SU-DHL-6 (cell line): Measurements from ENCODE around the gene ERH.

Source experiments
- H2AFZ ChIP-seq: fragments of 200-600 bp; sonication (generic); 2 replicates; pipeline ENCODE4 v1.6.1; 2014; ENCODE audit warnings: low read depth, mild to moderate bottlenecking, moderate library complexity, mixed read lengths, antibody characterized with exemption, low read length; ENCODE audit not compliant: severe bottlenecking
- H3F3A ChIP-seq: fragments of 200-600 bp; shearing (Covaris generic); 2 replicates; pipeline ENCODE4 v1.6.0; 2016; ENCODE audit warnings: antibody characterized with exemption, mild to moderate bottlenecking; ENCODE audit not compliant: insufficient read depth
- H3K27ac ChIP-seq: fragments of 200-600 bp; sonication (generic); 2 replicates; pipeline ENCODE4 v1.5.1; 2016; ENCODE audit warnings: low read depth, mild to moderate bottlenecking, low read length, moderate library complexity, mixed read lengths
- H3K27me3 ChIP-seq: fragments of 200-600 bp; sonication (generic), shearing (Covaris generic); 2 replicates; pipeline ENCODE4 v1.6.0; 2014; ENCODE audit warnings: mild to moderate bottlenecking, low read length
- H3K36me3 ChIP-seq: fragments of 200-600 bp; sonication (generic); 2 replicates; pipeline ENCODE4 v1.6.1; 2014; ENCODE audit warnings: mild to moderate bottlenecking, low read length, mixed read lengths
- H3K4me2 ChIP-seq: fragments of 300-600, 200-600 bp; shearing (Covaris generic), sonication (generic); 2 replicates; pipeline ENCODE4 v1.6.0; 2014; ENCODE audit warnings: low read length, low read depth, mild to moderate bottlenecking; ENCODE audit not compliant: poor library complexity, severe bottlenecking
- H3K4me3 ChIP-seq: fragments of 200-600 bp; sonication (generic); 2 replicates; pipeline ENCODE4 v1.5.1; 2014; ENCODE audit warnings: antibody characterized with exemption, low read length, mild to moderate bottlenecking, mixed read lengths; ENCODE audit not compliant: insufficient read depth, poor library complexity, severe bottlenecking
- H3K79me2 ChIP-seq: fragments of 200-600 bp; sonication (generic); 2 replicates; pipeline ENCODE4 v1.6.1; 2014; ENCODE audit warnings: mild to moderate bottlenecking, low read length, moderate library complexity; ENCODE audit not compliant: insufficient read depth
- H3K9ac ChIP-seq: fragments of 200-600 bp; sonication (generic); 2 replicates; pipeline ENCODE4 v1.7.0; 2014; ENCODE audit warnings: mild to moderate bottlenecking, low read length
- H3K9me2 ChIP-seq: fragments of 200-600 bp; sonication (generic); replicated peaks from 2 replicates; pipeline ENCODE4 v1.6.1; 2014; ENCODE audit warnings: low read length; ENCODE audit not compliant: insufficient read depth
- H3K9me3 ChIP-seq: fragments of 200-600 bp; sonication (generic); 2 replicates; pipeline ENCODE4 v1.6.1; 2014; ENCODE audit warnings: low read length, mixed read lengths; ENCODE audit not compliant: insufficient read depth
- H4K20me1 ChIP-seq: fragments of 200-600 bp; sonication (generic); 2 replicates; pipeline ENCODE4 v1.6.1; 2014; ENCODE audit warnings: low read depth, mild to moderate bottlenecking, antibody characterized with exemption, low read length, moderate library complexity, mixed read lengths
- CTCF ChIP-seq: fragments of 200-600 bp; sonication (generic); IDR thresholded peaks from one replicate; pipeline ENCODE4 v1.5.1; 2017; ENCODE audit warnings: antibody characterized with exemption, mild to moderate bottlenecking, low read length, moderate library complexity; ENCODE audit not compliant: insufficient read depth, poor library complexity, severe bottlenecking
- EZH2phosphoT487 ChIP-seq: fragments of 200-600 bp; sonication (generic), shearing (Covaris generic); conservative IDR thresholded peaks from 2 replicates; pipeline ENCODE4 v1.6.1; 2018; ENCODE audit warnings: mild to moderate bottlenecking, antibody characterized with exemption, low read length, moderate library complexity, mixed read lengths

The ERH gene

GRCh38 chr14:69358966-69359365 lies 39.1 kb downstream of the ERH start:
- Histone ChIP-seq H2AFZ (no peak overlapping the region), H3K9me2 (no peaks in the 10 kb centered on the region), H3K27me3 (no peaks in the 10 kb centered on the region), H3K79me2 (no peaks in the 10 kb centered on the region), H3K4me2 (no peak overlapping the region), H3K36me3 (no peaks in the 10 kb centered on the region), H3K4me3 (no peak overlapping the region), H3F3A (no peaks in the 10 kb centered on the region), H4K20me1 (no peaks in the 10 kb centered on the region), H3K9me3 (no peaks in the 10 kb centered on the region), H3K27ac (no peak overlapping the region), H3K9ac (no peak overlapping the region)
- TF ChIP-seq CTCF (no peak), EZH2phosphoT487 (no peak)

- no peaks in the 10 kb centered on the region for H3K79me2 ChIP-seq
- no peaks in the 10 kb centered on the region for H4K20me1 ChIP-seq
- no peak overlapping the region for H3K4me3 ChIP-seq
- no peak overlapping the region for H3K9ac ChIP-seq
- no peaks in the 10 kb centered on the region for H3K27me3 ChIP-seq
- H3K27ac ChIP-seq = no peak overlapping the region
- no peaks in the 10 kb centered on the region for H3K36me3 ChIP-seq
- TF ChIP-seq CTCF (no peak), EZH2phosphoT487 (no peak)
- H3K9me2 ChIP-seq = no peaks in the 10 kb centered on the region
- H3K4me2 ChIP-seq = no peak overlapping the region
- no peak overlapping the region for H2AFZ ChIP-seq
- H3F3A ChIP-seq = no peaks in the 10 kb centered on the region
- H3K9me3 ChIP-seq = no peaks in the 10 kb centered on the region
Measured at GRCh38 chr14:69358233-69358963, 39.7 kb downstream of the ERH start.

GRCh38 chr14:69357544-69358200 lies 40.4 kb downstream of the ERH start:
- Histone ChIP-seq H3K9ac (no peak overlapping the region), H3F3A (no peaks in the 10 kb centered on the region), H3K4me3 (no peak overlapping the region), H3K27me3 (no peaks in the 10 kb centered on the region), H3K79me2 (no peaks in the 10 kb centered on the region), H2AFZ (no peak overlapping the region), H4K20me1 (no peaks in the 10 kb centered on the region), H3K9me2 (no peaks in the 10 kb centered on the region), H3K27ac (no peak overlapping the region), H3K4me2 (no peak overlapping the region), H3K9me3 (no peaks in the 10 kb centered on the region), H3K36me3 (no peaks in the 10 kb centered on the region)
- TF ChIP-seq EZH2phosphoT487 (no peak), CTCF (no peak)
